T-helper 22 cell (primary cell): Measurements from ENCODE around the gene SLC22A23.

Experiments used
- DNase-seq: peaks from one replicate; pipeline ENCODE4 v3.0.0-alpha.2; 2020; ENCODE audit warnings: low read depth

The SLC22A23 gene

DNA sequence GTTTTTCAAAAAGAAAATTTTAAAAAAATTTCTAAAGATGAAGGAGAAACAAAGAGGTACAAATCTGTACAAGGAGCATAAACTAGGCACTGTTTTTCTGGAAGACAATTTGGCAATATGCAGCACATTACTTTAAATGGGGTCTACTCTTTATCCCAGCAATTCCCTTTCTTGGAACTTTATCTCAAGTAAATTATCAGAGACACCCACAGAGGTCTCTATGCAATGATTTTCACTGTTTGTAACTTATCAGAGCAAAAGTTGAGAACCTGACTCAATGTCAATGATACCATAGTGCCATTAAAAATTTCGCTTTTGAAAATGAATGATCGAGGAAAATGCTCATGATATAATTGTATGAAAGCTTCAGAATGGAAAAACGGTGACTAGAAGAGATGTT lies 35.7 kb downstream of the SLC22A23 start:
- no peak for DNase-seq

DNA sequence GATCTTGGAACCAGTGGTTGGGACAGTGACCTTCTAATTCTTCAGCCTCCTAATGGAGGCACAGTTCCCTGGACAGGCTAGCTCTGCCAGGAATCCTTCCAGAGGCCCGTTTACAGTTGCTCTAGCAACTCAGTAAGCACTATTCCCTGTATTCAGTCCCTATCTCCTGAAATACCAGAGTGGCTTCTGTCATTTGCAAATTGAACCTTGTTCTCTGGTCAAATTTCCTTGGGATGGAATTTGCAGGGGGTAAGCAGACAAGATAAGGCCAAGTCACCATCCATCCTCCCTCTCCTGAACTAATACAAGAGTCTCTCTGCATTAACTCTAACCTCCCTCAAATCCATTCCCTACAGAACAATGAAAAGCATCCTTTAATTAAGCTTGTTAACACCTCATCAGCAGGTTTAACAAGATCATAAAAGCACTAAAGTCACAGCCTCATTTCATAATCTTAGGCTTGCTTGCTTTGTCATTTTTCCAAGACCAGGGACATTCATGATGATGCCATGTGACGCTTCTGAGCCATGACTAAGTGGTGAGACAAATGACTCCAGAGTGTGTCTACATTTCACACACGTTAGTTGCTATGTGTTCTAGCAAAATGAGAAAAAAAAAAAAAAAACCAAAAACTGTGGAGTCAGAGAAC lies 37.1 kb downstream of the SLC22A23 start:
- no peak for DNase-seq

DNA sequence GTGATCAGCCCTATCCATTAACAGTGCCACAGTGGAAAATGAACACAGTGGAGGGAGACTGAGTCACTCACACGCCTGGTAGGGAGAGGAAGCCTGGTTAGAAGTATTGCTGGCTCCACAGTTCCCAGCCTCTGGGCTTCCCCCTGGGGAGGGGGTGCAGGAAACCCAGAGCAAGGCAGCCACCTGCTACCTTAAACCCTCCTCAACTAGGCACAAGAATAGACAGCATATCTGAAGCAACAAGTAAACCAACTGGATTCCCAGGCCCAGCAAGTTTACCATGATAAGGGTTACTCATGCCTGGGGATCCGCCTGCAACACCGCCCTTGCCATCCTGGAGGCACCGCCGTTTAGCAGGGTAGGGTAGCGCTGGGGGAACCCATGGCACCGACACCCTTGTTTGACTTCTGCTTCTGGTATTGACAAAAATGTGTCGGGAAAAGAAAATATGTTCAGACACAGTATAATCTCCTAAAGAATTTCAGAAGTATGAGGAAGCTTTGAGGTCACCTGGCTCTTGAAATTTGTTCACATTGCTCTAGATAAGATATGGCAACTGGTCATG lies 38.3 kb downstream of the SLC22A23 start:
- no peak for DNase-seq

DNA sequence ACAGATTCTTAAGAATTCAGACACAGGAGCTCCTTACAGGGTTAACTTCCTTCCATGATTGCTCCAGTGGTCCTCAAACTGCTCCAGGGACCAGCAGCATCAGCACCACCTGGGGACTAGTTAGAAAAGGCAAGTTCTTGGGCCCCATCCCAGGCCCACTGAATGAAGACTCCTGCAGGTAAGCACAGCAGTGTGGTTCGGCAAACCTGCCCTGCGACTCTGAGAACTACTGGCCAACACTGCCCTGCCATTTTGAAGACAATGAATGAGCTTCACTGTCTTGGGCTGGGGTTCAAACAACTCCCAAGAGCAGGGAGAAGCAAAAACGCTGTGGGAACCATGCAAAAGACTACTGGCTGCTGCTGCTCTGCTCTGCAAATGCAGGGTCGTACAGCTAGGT lies 39.4 kb downstream of the SLC22A23 start:
- DNase-seq = no peak

DNA sequence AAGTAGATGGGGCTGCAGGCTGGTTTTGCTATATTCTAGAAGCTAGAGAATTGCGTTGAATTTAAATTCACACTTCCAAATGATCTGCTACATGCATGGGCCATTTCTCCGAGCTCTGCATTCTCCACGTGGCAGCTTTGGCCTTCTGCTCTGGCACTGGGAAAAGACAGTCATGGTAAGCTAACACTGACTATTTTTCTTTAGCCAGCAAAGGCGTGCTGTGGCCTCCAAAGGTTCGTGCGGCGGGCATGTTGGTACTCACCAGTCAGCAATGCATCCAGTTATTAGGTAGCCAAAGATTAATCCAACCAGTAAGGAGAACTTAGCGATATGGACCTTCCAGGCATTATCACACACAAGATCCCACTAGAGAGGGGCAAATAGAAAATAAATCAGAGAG lies 41.4 kb downstream of the SLC22A23 start:
- DNase-seq = no peak

DNA sequence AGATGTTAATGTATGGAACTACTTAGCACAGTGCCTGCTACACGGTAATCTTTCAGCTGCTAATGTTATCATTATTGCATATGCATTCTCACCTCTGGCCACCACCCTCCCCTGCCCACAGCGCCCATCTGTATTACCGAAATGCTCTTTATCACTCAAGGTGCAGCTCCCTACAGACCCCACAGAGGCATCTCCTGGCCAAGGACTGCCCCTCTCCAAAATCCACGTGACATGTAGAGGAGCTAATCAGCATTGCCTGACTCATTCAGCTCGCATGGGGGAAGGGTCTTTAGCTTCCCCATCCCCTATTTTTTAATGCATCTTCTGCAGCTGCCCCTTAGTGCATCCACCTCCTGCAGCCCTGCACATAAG lies 41.8 kb downstream of the SLC22A23 start:
- no peak for DNase-seq

DNA sequence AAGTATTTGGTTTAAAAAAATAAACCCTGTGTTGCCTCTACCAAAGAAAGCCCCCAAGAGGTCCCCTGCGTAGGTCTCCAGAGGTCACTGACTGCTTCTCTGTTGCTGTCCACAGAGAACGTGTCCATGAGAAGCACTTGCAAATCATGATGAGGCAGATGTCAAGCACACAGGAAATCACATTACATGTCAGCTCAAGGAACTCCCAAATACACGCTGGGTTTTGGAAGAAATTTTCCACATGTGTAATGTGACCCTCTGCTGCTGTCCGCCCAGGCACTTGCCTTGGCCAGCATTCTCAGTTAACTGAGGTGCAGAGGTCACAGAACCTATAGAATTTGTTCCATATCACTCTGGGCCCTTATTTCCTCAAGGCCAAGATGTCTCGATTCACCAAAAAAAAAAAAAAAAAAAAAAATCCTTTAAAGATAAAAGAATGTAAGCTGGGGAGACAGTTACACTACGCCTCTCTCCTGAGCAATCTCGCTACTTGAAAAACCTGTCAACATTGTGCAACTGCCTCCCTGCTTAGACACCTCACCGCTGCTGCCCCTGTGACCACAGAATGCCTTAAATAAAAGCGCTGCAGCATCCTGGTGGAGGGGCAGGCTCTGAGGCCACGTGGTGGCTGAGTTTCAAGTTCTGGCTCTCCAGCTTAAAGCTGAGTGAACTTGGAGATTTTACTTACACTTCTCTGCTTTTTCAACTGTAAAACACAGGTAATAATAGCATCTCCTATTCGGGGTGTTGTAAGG lies 42.3 kb downstream of the SLC22A23 start:
- DNase-seq = no peak

DNA sequence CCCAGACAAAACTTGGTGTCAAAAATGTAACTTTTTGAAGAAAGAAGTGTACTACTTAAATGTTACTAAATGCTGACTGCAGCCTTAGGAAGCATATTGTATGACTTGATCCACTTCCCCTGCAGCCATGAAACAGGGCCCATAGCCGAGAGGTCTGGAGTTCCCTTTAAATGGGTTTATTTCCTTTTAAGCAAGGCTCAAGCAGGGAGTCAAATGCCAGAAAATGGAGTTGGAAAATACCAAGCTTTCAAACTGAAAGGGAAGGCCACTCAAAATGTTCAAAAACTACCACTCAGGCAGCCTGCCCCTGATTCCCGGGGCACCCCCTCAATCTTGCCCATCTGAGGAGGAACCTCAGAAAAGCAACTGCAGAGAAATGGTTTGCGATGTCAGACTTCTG lies 43.3 kb downstream of the SLC22A23 start:
- no peak for DNase-seq

DNA sequence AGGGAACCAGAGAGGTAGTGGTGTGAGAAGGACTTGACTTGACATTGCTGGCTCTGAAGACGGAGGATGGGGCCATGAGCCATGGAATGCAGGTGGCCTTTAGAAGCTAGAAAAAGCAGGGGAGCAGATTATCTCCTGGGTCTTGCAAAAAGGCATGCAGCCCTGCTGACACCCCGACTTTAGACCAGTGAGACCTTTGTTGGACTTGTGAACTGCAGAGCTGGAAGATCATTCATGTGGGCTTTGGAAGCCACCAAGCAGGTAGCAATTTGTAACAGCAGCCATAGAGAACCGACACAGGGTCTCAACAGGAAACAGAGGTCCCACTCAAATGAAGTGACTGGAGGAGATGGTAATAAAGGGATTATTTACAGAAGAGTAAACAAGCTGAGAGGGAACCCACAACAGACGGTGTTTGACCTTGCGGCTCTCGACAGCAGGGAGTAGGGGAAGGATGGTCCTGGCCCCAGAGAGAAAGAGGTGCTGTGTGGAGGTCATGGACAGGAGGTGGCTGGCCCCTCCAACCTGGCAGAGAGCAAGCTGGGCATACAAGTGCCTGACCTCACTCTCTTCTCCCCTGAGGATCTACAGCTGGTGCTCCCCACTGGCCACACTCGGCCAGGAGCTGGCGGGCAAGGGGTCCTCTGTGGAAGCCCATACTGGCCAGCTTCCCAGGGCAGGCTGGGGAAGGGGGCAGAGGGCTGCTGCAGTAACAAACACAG lies 43.9 kb downstream of the SLC22A23 start:
- DNase-seq = no peak

DNA sequence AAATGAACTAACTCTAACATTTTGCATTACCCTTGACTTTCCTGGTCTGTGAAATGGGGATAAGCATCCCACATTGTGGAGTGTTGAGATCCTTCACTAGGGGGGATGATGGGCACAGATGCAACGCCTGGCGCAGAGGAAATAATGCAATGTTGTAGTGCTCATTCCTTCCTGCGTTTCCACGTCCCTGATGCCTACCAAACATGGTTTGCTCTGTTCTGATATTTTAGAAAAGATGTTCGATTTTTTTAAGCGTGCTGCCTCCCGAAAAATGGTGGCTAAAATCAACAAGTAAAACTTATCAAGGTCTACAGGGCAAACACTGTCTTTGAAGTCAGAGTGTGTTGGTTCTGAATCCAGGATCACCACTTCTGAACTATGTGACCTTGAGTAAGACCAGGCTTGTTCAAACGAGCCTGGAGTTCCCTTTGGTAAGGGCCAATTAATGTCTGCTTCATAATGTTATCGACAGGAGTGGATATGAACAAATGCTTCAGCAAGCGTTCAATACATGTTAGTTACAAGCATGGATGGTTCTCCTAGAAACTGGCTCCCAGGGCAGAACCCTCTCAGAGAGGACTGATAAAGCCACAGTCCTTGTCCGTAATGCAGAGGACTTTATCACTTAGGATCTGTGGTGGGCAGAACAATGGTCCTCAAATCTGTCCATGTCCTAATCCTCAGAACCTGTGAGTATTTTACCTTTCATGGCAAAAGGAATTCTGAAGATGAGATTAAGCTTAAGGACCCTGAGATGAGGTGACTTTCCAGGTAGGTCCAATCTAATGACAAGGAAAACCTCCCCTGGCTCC lies 44.7 kb downstream of the SLC22A23 start:
- DNase-seq = no peak

DNA sequence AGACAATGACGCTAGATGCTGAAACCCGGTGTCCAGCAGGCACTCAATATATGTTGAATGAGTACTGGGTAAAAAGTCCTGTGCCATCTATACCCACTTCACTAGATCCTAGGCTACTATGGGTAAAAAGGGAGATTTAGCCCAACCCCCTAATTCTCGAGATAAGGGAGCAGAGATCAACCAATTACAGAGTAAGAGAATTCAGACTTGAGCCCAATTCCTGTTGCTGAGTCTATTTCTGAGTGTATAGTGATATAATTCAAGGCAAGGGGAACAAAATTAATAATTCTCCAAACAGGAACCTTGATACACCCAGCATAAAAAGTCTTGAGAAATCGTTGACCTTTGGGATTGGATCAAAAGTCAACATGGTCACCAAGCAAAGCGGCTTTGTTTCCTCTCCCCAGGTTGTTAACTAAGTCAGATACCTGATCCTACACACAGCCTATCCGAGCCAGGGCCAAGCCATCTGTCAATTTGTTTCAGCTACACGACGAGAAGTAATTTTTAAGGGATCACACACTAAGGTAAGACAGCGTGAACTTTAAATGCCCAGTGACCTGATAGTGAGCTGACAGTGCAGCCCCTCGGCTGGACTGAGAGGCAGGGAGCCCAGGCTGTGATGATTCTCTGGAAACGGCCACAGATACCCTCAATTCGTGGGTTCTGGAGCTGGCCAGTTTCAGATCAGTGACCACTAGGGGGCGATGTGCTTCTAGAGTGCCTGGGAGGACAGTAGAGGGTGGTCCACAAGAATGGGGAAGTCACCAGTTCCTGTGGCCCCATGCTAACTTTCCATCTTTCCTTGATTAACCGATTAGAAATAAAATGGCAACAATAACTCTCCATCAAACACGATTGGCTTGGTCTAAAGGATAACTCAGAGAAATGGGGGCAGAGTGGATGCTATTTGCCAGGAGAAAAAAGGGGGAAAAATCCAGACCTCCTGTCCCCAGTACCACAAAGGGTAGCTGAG lies 46.2 kb downstream of the SLC22A23 start:
- DNase-seq = peak; percentile 21

DNA sequence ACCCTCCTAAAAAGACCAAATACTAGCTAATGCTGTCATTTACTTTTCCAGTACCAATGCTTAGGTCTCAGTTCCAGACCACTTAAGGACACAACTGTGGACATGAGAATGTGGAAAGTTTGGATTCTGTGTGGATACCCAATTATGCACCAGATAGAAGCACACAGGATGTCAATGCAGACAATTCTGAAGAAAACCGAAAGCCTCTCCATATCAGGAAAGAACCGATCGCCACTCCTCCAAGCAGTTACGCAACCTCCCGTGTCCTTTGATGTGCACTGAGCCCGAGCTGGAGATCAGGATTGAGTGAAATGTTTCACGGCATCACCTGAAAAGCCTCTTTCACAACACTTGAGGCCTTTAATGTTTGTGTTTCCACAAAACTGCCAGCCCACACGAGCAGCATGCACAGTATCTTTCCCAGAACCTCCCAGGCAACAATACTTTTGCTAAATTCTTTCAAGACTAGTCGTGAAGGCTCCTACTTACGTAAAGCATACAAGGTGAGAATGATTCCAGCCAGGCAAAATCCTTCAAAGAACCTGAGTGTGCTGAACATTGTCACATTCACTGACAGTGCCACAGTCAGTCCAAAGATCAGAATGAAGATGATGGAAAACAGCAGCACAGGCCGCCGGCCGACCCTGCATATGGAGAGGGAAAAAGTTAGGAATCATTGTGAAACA lies 47.0 kb downstream of the SLC22A23 start:
- DNase-seq = no peak

DNA sequence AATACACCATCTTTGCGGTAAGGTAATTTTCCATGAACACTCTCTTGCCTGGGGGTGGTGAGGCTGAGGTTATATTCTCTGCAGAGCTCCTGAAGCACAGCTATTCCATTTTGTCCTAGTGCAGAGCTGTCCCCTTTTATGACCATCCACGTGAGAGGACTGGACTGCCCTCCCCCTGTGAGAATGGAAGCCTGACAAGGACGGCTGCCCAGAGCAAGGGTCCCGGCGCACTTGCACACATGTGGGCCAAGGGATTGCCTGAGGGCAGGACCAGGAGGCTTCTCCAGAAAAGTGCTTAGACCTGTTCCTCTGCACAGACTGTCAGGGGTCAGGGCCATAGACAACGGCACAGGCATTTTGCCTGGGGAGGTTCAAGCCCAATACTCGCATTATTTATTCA lies 48.2 kb downstream of the SLC22A23 start:
- DNase-seq = no peak

DNA sequence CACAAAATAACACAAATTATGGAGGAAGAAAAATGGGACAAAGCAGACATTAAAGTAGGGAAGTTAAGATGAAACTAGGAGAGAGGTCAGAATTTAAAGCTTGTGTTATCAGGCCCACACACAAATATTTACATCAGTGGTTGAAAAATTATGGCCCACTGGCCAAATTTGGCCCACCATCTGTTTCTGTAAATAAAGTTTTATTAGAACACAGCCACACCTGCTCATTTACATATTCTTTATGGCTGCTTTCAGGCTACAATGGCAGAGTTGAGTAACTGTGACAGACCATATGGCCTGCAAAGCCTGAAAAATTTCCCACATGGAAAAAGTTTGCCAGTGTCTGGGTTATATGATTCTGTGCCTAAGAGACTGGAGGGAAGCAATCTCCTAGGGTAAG lies 49.0 kb downstream of the SLC22A23 start:
- no peak for DNase-seq

DNA sequence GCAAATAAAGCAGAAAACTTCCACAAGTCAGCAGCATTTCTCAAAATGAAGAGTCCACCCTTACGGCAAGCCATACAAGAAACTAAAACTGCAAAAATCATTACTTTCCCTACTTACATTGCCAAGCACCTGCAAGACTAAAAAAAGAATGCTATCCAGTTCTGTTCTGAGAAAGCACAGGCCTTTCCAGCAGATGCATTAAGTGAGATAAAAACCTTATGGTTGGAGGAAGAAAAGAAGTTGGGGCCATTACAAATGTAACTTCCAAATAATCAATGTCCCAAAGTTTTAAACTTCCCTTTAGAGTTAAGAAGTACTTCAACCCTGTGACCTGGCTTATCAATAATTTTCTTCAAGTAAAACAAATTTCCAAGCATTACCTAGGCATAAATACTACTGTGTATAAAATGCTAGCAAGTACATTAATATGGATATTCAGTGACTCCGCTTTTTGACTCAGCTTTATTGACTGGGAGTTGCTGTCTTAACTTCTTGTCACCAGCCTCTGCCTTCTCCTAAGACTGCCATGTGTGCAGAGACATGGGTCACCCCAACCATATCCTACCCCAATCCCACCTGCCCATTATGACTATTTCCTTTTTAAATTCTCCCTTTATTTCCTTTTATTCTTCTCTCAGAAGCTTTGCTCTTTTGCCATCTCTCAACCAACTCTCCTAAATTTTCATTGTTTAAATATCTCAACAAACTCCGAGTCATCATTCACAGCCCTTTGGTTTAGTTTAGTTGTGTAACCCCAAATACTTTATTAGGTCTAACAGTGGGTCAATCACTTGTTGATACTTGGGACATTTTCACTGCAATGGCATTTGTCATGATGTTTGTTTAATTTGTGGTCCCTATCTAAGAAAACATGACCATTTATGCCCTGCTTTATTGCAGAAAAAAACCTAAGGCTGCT lies 49.7 kb downstream of the SLC22A23 start:
- DNase-seq = no peak

DNA sequence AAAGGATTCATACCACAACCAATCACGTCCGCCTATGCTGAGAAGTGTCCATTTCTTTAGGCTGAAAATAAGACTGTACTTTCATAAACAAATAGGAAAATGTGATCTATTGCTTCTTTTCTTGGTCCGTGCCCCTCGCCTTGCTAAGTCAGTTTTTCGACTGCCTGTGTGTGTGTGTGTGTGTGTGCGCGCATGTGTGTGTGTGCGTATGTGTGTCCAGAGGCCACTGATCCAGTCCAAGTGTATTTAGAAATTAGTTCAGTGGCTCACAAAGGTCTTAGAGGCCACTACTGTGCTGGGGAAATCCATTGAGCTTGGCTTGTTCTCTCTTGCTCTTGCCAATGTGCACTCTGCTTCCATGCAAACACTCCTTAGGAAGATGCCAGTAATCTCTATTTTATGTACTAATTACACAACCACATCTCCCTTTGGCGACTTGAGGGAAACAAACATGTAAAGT lies 50.5 kb downstream of the SLC22A23 start:
- no peak for DNase-seq

DNA sequence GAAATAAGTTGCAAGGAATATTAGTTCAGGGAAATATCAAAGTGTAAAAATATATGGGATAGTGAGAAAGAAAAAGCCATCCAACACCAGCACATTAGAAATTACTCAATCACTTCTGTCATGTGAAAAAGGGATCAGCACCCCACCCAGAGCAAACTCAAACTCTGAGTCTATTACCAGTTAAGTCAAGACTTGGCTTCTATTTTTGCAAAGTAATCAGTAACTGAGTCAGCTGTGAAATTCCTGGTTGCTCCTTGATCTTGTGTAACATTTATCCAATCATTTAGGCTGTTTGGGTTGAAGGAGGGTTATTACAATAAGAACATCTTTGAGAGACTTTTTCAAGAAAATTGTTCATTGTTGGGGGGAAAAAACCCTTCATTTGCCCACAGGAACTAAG lies 51.2 kb downstream of the SLC22A23 start:
- no peak for DNase-seq

DNA sequence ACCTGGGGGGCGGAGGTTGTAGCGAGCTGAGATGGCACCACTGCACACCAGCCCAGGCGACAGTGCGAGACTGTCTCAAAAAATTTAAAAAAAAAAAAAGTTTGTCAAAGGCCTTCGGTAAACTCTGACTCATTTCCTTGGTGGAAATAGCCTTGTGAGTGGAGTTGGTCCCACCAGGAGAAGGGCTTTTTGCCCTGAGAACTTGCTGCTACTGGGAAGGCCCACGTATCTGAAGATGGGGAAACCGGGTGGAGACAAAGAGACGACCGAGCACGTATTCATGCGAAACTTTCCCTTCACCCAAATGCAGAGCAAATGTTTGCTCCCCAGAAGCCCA lies 51.7 kb downstream of the SLC22A23 start:
- no peak for DNase-seq
